Muscle layer of colon (tissue), 2 donors: ENCODE data around the gene AFF4.
A peak's percentile ranks its signal among the peaks of the same experiment; 100 is the strongest.
"Not testable (repeated sequence)": the region's sequence is repeated elsewhere in the genome, so short reads cannot be mapped to it uniquely, and the experiment has no call there.

ENCODE experiments used
- H3K27ac ChIP-seq: one replicate; pipeline ENCODE4 v1.7.0; 2013; ENCODE audit warnings: low read depth, mild to moderate bottlenecking, low read length, moderate library complexity
- H3K27me3 ChIP-seq, 2 donors: one replicate each; pipeline ENCODE4 v1.7.0; 2013; ENCODE audit warnings: low read length in 2 of 2, mild to moderate bottlenecking in 2 of 2; ENCODE audit not compliant: insufficient read depth in 2 of 2, control insufficient read depth in 1 of 2
- H3K36me3 ChIP-seq: one replicate; pipeline ENCODE4 v1.7.0; 2013; ENCODE audit warnings: mild to moderate bottlenecking, low read length; ENCODE audit not compliant: insufficient read depth
- H3K4me1 ChIP-seq: one replicate; pipeline ENCODE4 v1.7.0; 2013; ENCODE audit warnings: mild to moderate bottlenecking, low read length; ENCODE audit not compliant: insufficient read depth
- H3K4me3 ChIP-seq, 2 donors: one replicate each; pipeline ENCODE4 v1.7.0; 2013; ENCODE audit warnings: low read length in 2 of 2, low read depth in 1 of 2, mild to moderate bottlenecking in 1 of 2, moderate library complexity in 1 of 2
- H3K9ac ChIP-seq: one replicate; pipeline ENCODE4 v1.7.0; 2013; ENCODE audit warnings: low read length
- H3K9me3 ChIP-seq: one replicate; pipeline ENCODE4 v1.7.0; 2013; ENCODE audit warnings: mild to moderate bottlenecking, low read length
- donor health status: abdominal sarcoma.
- donor health status: Adenocarcinoma of cecum.

The AFF4 gene

GRCh38 chr5:132979367-132979940 is 16.0 kb upstream of the AFF4 start:
- Histone ChIP-seq H3K36me3 (no peaks in the 10 kb centered on the region), H3K9me3 (no peaks in the 10 kb centered on the region), H3K27ac (no peak overlapping the region), H3K4me3 (no peak overlapping the region), H3K27me3 (no peaks in the 10 kb centered on the region), H3K4me1 (no peaks in the 10 kb centered on the region), H3K9ac (no peak overlapping the region)

- Histone ChIP-seq H3K27me3 (no peaks in the 10 kb centered on the region), H3K27ac (no peak overlapping the region), H3K9me3 (no peaks in the 10 kb centered on the region), H3K36me3 (no peaks in the 10 kb centered on the region), H3K4me3 (no peak overlapping the region), H3K9ac (no peak overlapping the region), H3K4me1 (no peaks in the 10 kb centered on the region)
These were observed 13.4 kb upstream of the AFF4 start for GRCh38 chr5:132976852-132977251.

- H3K36me3 ChIP-seq, H3K9ac ChIP-seq, H3K4me3 ChIP-seq, H3K27me3 ChIP-seq, H3K9me3 ChIP-seq, H3K4me1 ChIP-seq, H3K27ac ChIP-seq: not testable (repeated sequence)
These were observed 9.0 kb upstream of the AFF4 start for GRCh38 chr5:132972436-132972828.

GRCh38 chr5:132971483-132972435 is 8.3 kb upstream of the AFF4 start:
- Histone ChIP-seq H3K36me3 (no peaks in the 10 kb centered on the region), H3K4me1 (no peaks in the 10 kb centered on the region)

GRCh38 chr5:132965120-132965519 is 1.7 kb upstream of the AFF4 start:
- Histone ChIP-seq H3K36me3 (no peaks in the 10 kb centered on the region), H3K9me3 (no peaks in the 10 kb centered on the region), H3K4me3 (no peak overlapping the region), H3K4me1 (peaks cover 18% of the 10 kb centered on the region), H3K27me3 (no peaks in the 10 kb centered on the region), H3K9ac (no peak overlapping the region), H3K27ac (no peak overlapping the region)

More at GRCh38 chr5:132971483-132972435, 8.3 kb upstream of the AFF4 start:
- Histone ChIP-seq H3K27me3 (no peaks in the 10 kb centered on the region), H3K27ac (no peak overlapping the region), H3K9ac (no peak overlapping the region), H3K9me3 (no peaks in the 10 kb centered on the region), H3K4me3 (no peak overlapping the region)

- Histone ChIP-seq H3K27ac (peak overlapping the region; percentile 100), H3K9ac (peak overlapping the region; percentile 89), H3K36me3 (no peaks in the 10 kb centered on the region), H3K9me3 (no peaks in the 10 kb centered on the region), H3K4me3 (peak overlapping the region; percentile 65 to 99), H3K27me3 (no peaks in the 10 kb centered on the region), H3K4me1 (peaks cover 27% of the 10 kb centered on the region)
These were observed 909 bp downstream of the AFF4 start for GRCh38 chr5:132962429-132963021.

- Histone ChIP-seq H3K27ac (peak overlapping the region; percentile 100), H3K4me3 (peak overlapping the region; percentile 65 to 99), H3K4me1 (peaks cover 27% of the 10 kb centered on the region), H3K9me3 (no peaks in the 10 kb centered on the region), H3K9ac (peak overlapping the region; percentile 89), H3K36me3 (no peaks in the 10 kb centered on the region), H3K27me3 (no peaks in the 10 kb centered on the region)
These were observed 1.5 kb downstream of the AFF4 start for GRCh38 chr5:132961887-132962286.

- not testable (repeated sequence) for H3K27me3 ChIP-seq, H3K36me3 ChIP-seq, H3K9me3 ChIP-seq, H3K9ac ChIP-seq
- Histone ChIP-seq H3K4me3 (peak overlapping the region; percentile 1 to 65), H3K4me1 (peaks cover 27% of the 10 kb centered on the region), H3K27ac (peak overlapping the region; percentile 100)
These were observed 2.2 kb downstream of the AFF4 start for GRCh38 chr5:132961123-132961815.

GRCh38 chr5:132956166-132956799 is 7.2 kb downstream of the AFF4 start:
- not testable (repeated sequence) for H3K9me3 ChIP-seq, H3K4me3 ChIP-seq, H3K9ac ChIP-seq, H3K27me3 ChIP-seq, H3K27ac ChIP-seq, H3K36me3 ChIP-seq
- peaks cover 47% of the 10 kb centered on the region for H3K4me1 ChIP-seq

GRCh38 chr5:132953710-132954109 is 9.7 kb downstream of the AFF4 start:
- no peak overlapping the region for H3K27ac ChIP-seq
- H3K9ac ChIP-seq: no peak overlapping the region
- peaks cover 7% of the 10 kb centered on the region for H3K36me3 ChIP-seq
- H3K4me1 ChIP-seq: peaks cover 37% of the 10 kb centered on the region
- H3K9me3 ChIP-seq: no peaks in the 10 kb centered on the region
- H3K27me3 ChIP-seq: no peaks in the 10 kb centered on the region
- H3K4me3 ChIP-seq: no peak overlapping the region

GRCh38 chr5:132952829-132953228 is 10.6 kb downstream of the AFF4 start:
- peaks cover 38% of the 10 kb centered on the region for H3K4me1 ChIP-seq
- no peak overlapping the region for H3K27ac ChIP-seq
- no peaks in the 10 kb centered on the region for H3K27me3 ChIP-seq
- peaks cover 7% of the 10 kb centered on the region for H3K36me3 ChIP-seq
- no peak overlapping the region for H3K9ac ChIP-seq
- no peaks in the 10 kb centered on the region for H3K9me3 ChIP-seq
- H3K4me3 ChIP-seq: no peak overlapping the region
